ENCODE data around the gene PDGFB. TPM values are rescaled to one million over a fixed set of nuclear protein-coding genes. Genes with fewer than 3 reads are reported as not detected.

PDGFB gene
- total RNA-seq, 4 donors from 2014 or later, result 12.2 to 22.3 (median 17.5) TPM

GRCh38 chr22:39290724-39291161, 46.0 kb upstream of the PDGFB start:
- intact Hi-C loops (cut with DNase I; ENCODE audit: low total_unique reads), result no loop called here
- peak in 1 of 2 donors; percentile 43 for DNase-seq (ENCODE audit: low spot score in 2 of 2)

DNA sequence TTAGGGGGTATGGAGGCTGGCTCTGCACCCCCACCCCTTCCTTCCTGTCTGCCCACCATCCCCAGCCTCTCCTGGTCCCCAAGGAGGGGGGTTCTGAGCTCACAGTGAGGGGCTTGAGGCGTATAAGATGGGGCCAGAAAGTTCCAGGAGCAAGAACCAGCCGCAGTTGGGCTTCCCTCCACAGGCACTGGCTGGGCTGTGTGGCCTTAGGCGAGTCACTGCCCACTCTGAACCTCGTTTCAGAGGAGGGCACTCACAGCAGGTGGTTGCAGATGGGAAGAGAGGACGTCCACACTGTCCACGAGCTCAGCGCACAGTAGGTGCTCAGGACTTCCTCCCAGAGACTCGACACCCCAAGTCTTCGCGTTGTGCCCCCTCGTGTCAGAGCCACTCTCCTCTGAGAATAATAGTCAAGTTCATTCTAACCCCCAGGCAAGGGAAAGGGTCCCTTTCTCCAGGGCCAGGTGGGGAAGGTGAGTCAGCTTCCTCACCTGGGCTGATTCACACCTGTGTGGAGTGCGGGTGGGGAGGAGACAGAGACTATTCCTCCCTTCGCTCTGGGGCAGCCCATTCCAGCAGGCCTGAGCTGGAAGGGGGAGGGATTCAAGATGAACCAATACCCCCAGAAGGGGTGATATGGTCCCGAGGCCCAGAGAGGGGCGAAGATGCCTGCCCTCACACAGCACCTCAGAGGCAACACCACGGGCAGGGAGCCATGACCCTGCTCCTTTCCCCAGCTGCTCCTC, 45.4 kb upstream of the PDGFB start:
- intact Hi-C loops (cut with DNase I; ENCODE audit: low total_unique reads), result no loop called here
- H3K4me3 ChIP-seq (ENCODE audit: low read depth, poor library complexity, severe bottlenecking), result no peak overlapping the region
- DNase-seq (ENCODE audit: low spot score in 2 of 2), result no peak
- TF ChIP-seq POLR2A (IDR thresholded peaks at IDR 0.05) (no peak), CTCF (IDR thresholded peaks at IDR 0.05) (no peak)
- WGBS, 2 donors, result 68 to 75% methylated on average over 16 of the region's 16 CpGs

More at GRCh38 chr22:39290724-39291161, 46.0 kb upstream of the PDGFB start:
- H3K4me3 ChIP-seq (ENCODE audit: low read depth, poor library complexity, severe bottlenecking), result no peak overlapping the region
- 13 to 30% methylated on average over 3 to 7 of the region's 17 CpGs for WGBS, 2 donors
- no peak for TF ChIP-seq CTCF (IDR thresholded peaks at IDR 0.05)
- TF ChIP-seq POLR2A (IDR thresholded peaks at IDR 0.05), result no peak

GRCh38 chr22:39289533-39289932, 44.8 kb upstream of the PDGFB start:
- WGBS, 2 donors, result 72 to 82% methylated on average over 11 to 14 of the region's 14 CpGs
- DNase-seq (ENCODE audit: low spot score in 2 of 2), result no peak
- H3K4me3 ChIP-seq (ENCODE audit: low read depth, poor library complexity, severe bottlenecking), result no peak overlapping the region
- intact Hi-C loops (cut with DNase I; ENCODE audit: low total_unique reads), result no loop called here
- TF ChIP-seq POLR2A (IDR thresholded peaks at IDR 0.05), result no peak
- TF ChIP-seq CTCF (IDR thresholded peaks at IDR 0.05), result no peak

DNA sequence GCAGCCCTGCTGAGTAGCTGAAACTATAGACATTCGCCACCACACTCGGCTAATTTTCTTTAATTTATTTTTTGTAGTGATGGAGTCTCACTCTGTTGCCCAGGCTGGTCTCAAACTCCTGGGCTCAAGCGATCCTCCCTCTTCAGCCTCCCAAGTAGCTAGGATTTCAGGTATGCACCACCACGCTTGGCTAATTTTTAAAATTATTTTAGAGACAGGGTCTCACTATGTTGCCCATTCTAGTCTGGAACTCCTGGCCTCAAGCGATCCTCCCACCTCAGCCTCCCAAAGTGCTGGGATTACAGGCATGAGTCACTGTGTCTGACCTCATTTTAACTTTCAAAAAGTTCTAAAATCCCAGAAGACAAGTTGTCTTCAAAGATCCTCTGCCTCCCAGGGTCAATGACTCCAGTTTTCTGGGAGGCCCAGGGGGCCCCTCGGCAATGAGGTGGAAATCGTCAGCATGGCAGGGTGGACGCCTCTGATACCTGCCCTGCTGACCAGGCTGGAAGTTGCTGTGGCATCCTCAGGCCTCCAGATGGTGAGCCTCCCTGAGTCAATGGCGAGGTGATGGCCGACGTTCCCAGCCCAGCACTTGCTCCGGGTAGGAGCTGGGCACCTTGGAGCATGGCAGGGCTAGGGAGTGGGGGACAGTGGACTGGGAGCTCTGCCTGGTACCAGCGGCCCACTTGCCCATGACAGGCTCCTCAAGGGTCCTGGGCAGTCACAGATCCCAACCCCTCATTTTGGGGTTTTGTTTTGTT, 43.5 kb upstream of the PDGFB start:
- 92 to 97% methylated on average over 13 of the region's 13 CpGs for WGBS, 2 donors
- no peak overlapping the region for H3K4me3 ChIP-seq (ENCODE audit: low read depth, poor library complexity, severe bottlenecking)
- no peak for TF ChIP-seq CTCF (IDR thresholded peaks at IDR 0.05)
- no peak for TF ChIP-seq POLR2A (IDR thresholded peaks at IDR 0.05)
- DNase-seq (ENCODE audit: low spot score in 2 of 2), result no peak
- intact Hi-C loops (cut with DNase I; ENCODE audit: low total_unique reads), result no loop called here

DNA sequence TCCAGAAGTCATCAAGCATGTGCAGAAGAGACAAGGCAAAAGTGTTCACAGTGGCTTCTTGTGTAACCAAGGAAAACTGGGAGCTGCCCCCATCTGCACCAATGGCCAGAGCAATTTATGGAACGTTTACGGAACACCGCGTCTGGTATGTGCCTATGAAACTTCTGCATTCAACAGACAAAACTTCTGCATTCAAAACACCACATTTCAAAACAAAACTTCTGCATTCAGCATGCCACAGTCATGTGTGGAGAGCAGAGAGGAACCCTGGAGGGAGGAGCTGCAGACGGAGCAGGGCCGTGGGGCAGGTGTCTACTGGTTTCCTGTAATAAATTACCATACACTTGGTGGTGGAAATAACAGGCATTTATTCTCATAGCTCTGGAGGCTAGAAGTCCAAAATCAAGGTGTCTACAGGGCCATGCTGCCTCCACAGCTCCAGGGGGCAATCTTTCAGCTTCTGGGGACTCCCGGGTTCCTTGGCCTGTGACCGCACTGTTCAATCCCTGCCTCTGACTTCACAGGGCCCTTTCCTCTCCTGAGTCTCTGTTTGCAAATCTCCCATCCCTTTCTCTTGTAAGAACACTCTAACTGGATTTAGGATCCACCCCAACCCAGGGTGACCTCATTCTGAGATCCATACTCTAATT, 42.4 kb upstream of the PDGFB start:
- DNase-seq (ENCODE audit: low spot score in 2 of 2), result peak in 1 of 2 donors; percentile 42
- TF ChIP-seq POLR2A (IDR thresholded peaks at IDR 0.05) (no peak), CTCF (IDR thresholded peaks at IDR 0.05) (no peak)
- H3K4me3 ChIP-seq (ENCODE audit: low read depth, poor library complexity, severe bottlenecking), result no peak overlapping the region
- 42 to 49% methylated on average over 8 of the region's 8 CpGs for WGBS, 2 donors
- intact Hi-C loops (cut with DNase I; ENCODE audit: low total_unique reads), result no loop called here
